ENCODE data around the gene RABEP1. TPM values are rescaled to one million over a fixed set of nuclear protein-coding genes. Genes with fewer than 3 reads are reported as not detected.

The RABEP1 gene
- total and polyA plus RNA-seq, 9 of the 15 experiments (the other 6 are each of a cell fraction or from before 2014, with no cell fraction given) = 8.2 to 38.9 (median 30.3) TPM

- TF ChIP-seq ARID4B (CRISPR knock-in tag; IDR thresholded peaks at IDR 0.05) (peak; percentile 45; the same call in 1 of the 2 replicates), ZC3H11A (IDR thresholded peaks at IDR 0.05; ENCODE audit: low read depth, low read length) (no peak), NFE2 (IDR thresholded peaks at IDR 0.05; ENCODE audit: low read depth) (no peak), BHLHE40 (IDR thresholded peaks at IDR 0.05; ENCODE audit: low read length) (peak; percentile 94), FOXM1 (IDR thresholded peaks at IDR 0.05; ENCODE audit: low read depth) (no peak), FOXM1 (CRISPR knock-in tag; IDR thresholded peaks at IDR 0.05; ENCODE audit: low read depth) (no peak), FOSL1 (tag; conservative IDR thresholded peaks at IDR 0.05) (no peak), TFE3 (CRISPR knock-in tag; IDR thresholded peaks at IDR 0.05) (peak; percentile 59), MITF (IDR thresholded peaks at IDR 0.05) (peak; percentile 49; the same call in 1 of the 2 replicates), RBFOX2 (IDR thresholded peaks at IDR 0.05; ENCODE audit: low read depth, low read length) (peak; percentile 74), MYC (IDR thresholded peaks at IDR 0.05; ENCODE audit: low read depth, low read length) (peak; percentile 19; the same call in 1 of the 2 replicates), MYC (CRISPR knock-in tag; IDR thresholded peaks at IDR 0.05; ENCODE audit: borderline replicate concordance, low read depth) (no peak), KDM5B (IDR thresholded peaks at IDR 0.05; ENCODE audit: insufficient replicate concordance, low read depth, low read length) (peak; percentile 15), ETS2 (tag; IDR thresholded peaks at IDR 0.05; ENCODE audit: borderline replicate concordance, poor library complexity, severe bottlenecking) (no peak), ZBED1 (IDR thresholded peaks at IDR 0.05) (0 out of 2 replicates have a peak, but pooled peaks have one; percentile 28), ZNF175 (CRISPR knock-in tag; IDR thresholded peaks at IDR 0.05; ENCODE audit: low read depth) (no peak), ESRRA (IDR thresholded peaks at IDR 0.05; ENCODE audit: borderline replicate concordance, low read depth) (peak; percentile 25; the same call in 1 of the 2 replicates), ZBTB2 (IDR thresholded peaks at IDR 0.05) (peak; percentile 65; the same call in 1 of the 2 replicates)
These were observed at the start of gene RABEP1 (continued) for GRCh38 chr17:5281814-5282641.

Data from K562 (cell line).